Activated CD4-positive, alpha-beta T cell treated with anti-CD3 and anti-CD28 coated beads, Interleukin-2, amount 10 ng/mL, durations not matched to agents 24 days and 14 days (primary cell): ENCODE results near the gene IGSF9. TPM values are rescaled to one million over a fixed set of nuclear protein-coding genes. Genes with fewer than 3 reads are reported as not detected.
"Not testable (repeated sequence)": the region's sequence is repeated elsewhere in the genome, so short reads cannot be mapped to it uniquely, and the experiment has no call there.

Source experiments
- DNase-seq: peaks from one replicate; pipeline ENCODE4 v3.0.0; 2022
- H3K27ac Mint-ChIP-seq: one replicate; pipeline ENCODE4 v1.8.0; 2022; ENCODE audit warnings: mild to moderate bottlenecking, mixed read lengths
- H3K27me3 Mint-ChIP-seq: one replicate; pipeline ENCODE4 v1.8.0; 2022; ENCODE audit warnings: mixed read lengths
- H3K36me3 Mint-ChIP-seq: one replicate; pipeline ENCODE4 v1.8.0; 2022; ENCODE audit warnings: low read depth, mild to moderate bottlenecking, mixed read lengths
- H3K4me1 Mint-ChIP-seq: one replicate; pipeline ENCODE4 v1.8.0; 2021; ENCODE audit warnings: mixed read lengths
- H3K4me3 Mint-ChIP-seq: one replicate; pipeline ENCODE4 v1.8.0; 2022; ENCODE audit warnings: mild to moderate bottlenecking, moderate library complexity, mixed read lengths
- H3K9me3 Mint-ChIP-seq: one replicate; pipeline ENCODE4 v1.8.0; 2021; ENCODE audit warnings: mixed read lengths
- intact Hi-C: fragments of 100-400 bp; cut with micrococcal nuclease; formaldehyde crosslinking; loops from one replicate; pipeline ENCODE4 v1.15.1; 2023
- total RNA-seq: library from RNA; stranded (reverse); gene quantifications from 2 replicates; pipeline ENCODE4 v1.2.3, GENCODE V29; 2022

The IGSF9 gene
- total RNA-seq, 1 donor from 2014 or later, result not detected

DNA sequence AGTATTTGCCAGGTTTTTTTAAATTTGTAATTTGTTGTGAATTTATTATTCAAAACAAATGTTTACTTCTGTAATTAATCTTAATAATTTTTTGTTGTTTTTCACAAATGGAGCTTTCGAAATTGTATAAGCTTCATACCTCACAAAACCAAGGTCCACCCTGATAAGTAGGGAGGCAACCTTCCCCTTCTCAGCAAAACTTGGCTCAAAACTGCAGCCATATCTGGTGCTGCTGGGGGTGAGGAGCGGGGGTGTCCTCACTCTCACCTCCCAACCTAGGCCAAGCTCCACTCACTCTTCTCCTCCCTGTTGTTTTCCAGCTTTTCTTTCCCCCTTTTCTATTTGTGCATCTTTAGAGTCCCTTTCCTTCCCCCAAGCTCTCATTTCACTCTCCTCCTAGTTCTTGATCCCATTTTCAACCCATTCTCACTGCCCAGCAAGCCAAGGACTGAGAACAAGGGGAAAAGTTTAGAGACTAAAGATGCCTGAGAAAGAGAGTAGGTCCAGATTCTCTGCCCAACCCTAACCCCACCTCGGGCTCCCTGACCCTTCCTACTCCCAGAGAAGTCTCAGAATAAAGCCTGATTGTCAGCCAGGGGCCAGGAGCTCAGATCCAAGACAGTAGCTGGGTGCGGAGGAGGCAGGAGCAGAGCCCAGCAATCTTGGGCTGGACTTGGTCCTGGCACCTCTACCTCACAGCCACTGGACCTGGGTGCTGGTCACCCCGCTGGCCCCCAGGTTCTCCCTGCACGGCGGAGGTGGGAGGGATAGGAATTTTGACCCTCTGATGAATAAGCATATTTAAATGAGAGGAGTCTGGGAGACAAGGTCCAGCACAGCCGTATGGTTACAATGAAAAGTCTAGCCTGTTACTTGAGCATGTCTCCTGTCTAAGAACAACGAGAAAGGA, 37.1 kb downstream of the IGSF9 start:
- intact Hi-C loops, result no loop called here
- no peaks in the 10 kb centered on the region for H3K27me3 Mint-ChIP-seq
- no peaks in the 10 kb centered on the region for H3K9me3 Mint-ChIP-seq
- no peak overlapping the region for H3K4me3 Mint-ChIP-seq
- no peak overlapping the region for H3K27ac Mint-ChIP-seq
- peaks cover 3% of the 10 kb centered on the region for H3K36me3 Mint-ChIP-seq
- no peak for DNase-seq
- H3K4me1 Mint-ChIP-seq, result peaks cover 39% of the 10 kb centered on the region

DNA sequence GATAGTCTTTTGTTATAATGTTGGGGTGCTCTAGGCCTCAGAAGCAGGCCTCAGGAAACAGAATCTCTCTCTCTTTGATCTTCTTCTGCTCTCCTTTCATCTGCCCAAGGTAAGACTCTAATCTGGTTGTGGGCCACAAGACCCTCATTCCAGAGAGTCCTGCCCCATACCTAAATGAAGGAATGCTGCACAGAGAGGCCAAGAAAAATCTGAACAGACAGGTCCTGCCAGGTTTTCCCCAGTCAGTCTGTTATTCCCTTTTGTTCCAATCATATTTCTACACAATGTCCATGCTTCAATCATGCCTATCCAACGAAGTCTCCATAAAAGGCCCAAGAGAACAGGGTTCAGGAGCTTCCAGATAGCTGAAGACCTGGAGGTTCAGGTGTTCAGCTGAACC, 38.5 kb downstream of the IGSF9 start:
- H3K4me3 Mint-ChIP-seq, result no peak overlapping the region
- no peak overlapping the region for H3K27ac Mint-ChIP-seq
- H3K27me3 Mint-ChIP-seq, result no peaks in the 10 kb centered on the region
- intact Hi-C loops, result no loop called here
- H3K9me3 Mint-ChIP-seq, result no peaks in the 10 kb centered on the region
- H3K36me3 Mint-ChIP-seq, result peaks cover 3% of the 10 kb centered on the region
- no peak for DNase-seq
- H3K4me1 Mint-ChIP-seq, result peaks cover 33% of the 10 kb centered on the region

DNA sequence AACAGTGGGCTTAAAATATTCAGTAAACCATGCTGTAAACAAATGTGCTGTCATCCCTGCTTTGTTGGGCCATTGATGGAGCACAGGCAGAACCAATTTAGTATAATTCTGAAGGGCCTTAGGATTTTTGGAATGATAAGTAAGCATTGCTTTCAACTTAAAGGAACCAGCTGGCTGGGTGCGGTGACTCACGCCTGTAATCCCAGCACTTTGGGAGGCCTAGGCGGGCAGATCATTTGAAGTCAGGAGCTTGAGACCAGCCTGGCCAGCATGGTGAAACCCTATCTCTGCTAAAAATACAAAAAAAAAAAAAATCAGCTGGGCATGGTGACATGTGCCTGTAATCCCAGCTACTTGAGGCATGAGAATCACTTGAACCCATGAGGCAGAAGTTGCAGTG, 41.4 kb downstream of the IGSF9 start:
- H3K9me3 Mint-ChIP-seq, H3K4me1 Mint-ChIP-seq, DNase-seq, H3K27me3 Mint-ChIP-seq, H3K4me3 Mint-ChIP-seq, H3K27ac Mint-ChIP-seq, intact Hi-C loops, H3K36me3 Mint-ChIP-seq: not testable (repeated sequence)

DNA sequence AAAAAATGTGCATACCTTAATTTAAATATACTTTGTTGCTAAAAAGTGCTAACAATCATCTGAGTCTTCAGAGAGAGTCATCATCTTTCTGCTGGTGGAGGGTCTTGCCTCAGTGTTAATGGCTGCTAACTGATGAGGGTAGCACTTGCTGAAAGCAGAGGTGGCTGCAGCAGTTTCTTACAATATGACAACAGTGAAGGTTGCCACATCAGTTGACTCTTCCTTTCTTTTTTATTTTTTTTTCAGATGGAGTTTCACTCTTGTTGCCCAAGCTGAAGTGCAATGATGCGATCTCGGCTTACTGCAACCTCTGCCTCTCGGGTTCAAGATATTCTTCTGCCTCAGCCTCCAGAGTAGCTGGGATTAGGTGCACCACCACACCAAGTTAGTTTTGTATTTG, 42.9 kb downstream of the IGSF9 start:
- H3K9me3 Mint-ChIP-seq, result no peaks in the 10 kb centered on the region
- no peak overlapping the region for H3K27ac Mint-ChIP-seq
- DNase-seq, result no peak
- no peak overlapping the region for H3K4me3 Mint-ChIP-seq
- H3K4me1 Mint-ChIP-seq, result peaks cover 4% of the 10 kb centered on the region
- H3K36me3 Mint-ChIP-seq, result peaks cover 3% of the 10 kb centered on the region
- peaks cover 3% of the 10 kb centered on the region for H3K27me3 Mint-ChIP-seq
- intact Hi-C loops, result no loop called here

DNA sequence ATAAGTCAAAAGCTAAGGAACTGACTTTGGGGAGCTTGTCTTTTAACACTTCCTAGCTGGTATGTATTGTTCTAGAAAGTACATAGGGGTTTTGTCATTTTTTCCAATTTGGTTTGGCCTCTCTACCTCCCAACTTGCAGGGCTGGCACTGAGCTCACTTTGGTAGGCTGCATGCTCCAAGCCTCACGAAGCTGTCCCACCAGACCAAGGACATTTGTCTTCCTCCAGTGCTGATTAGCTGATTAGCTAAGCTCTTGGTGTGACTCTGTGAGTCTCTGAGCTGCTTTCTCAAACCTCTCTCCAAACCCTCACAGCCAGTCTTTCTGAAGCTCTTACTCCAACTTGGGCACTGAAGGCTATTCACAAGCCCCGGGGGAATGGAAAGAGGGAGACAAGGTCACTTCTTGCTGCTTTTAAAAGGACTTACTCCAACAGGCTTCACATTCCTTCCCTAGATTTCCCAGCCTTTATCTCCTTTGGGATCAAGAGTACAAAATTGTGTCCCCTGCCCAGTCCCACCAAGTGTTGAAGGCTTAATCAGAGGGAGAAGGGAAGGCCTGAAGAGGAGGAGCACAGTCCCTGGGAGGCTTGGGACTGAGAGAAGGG, 44.6 kb downstream of the IGSF9 start:
- no peaks in the 10 kb centered on the region for H3K9me3 Mint-ChIP-seq
- H3K27ac Mint-ChIP-seq, result no peak overlapping the region
- peaks cover 14% of the 10 kb centered on the region for H3K27me3 Mint-ChIP-seq
- intact Hi-C loops, result no loop called here
- H3K36me3 Mint-ChIP-seq, result peaks cover 3% of the 10 kb centered on the region
- no peak for DNase-seq
- H3K4me3 Mint-ChIP-seq, result no peak overlapping the region
- peaks cover 4% of the 10 kb centered on the region for H3K4me1 Mint-ChIP-seq

DNA sequence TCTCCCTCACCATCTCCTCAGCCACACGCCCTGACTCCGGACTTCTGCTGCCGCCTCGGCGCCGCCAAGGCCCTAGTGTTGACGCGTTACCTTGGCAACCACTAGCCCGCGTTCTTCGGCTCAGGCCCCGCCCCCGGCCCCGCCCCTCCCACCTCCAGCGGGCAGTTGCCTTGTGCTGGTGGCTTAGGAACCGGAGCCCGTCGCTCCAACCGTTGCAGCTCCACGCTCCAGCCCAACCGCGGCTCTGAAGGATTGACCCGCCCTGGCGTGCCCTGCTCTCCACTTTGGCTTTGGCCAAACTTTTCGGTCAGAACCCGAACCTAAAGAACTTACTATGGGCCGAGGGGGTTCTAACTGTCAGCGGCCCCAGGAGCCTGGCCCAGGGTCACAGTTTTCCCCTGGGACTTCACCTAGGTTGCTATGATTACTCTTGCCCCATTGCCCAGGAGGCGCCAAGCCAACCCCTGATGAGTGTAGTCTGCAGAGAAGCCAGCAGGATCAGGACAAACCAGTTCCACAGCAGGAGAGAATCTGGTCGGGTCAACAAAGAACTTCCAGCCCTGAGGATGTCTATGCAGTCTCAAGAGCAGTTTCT, 45.2 kb downstream of the IGSF9 start, which contains the start of gene CFAP45:
Gene CFAP45, minus strand, starts transcription at position 80 of the 595 bp plus-strand sequence. Its CDS starts 67 bp downstream, at position 13.
- peaks cover 3% of the 10 kb centered on the region for H3K36me3 Mint-ChIP-seq
- H3K4me1 Mint-ChIP-seq, result peaks cover 4% of the 10 kb centered on the region
- H3K4me3 Mint-ChIP-seq, result no peak within 1 kb of the TSS
- intact Hi-C loops, result no loop called here
- peak; percentile 68 for DNase-seq
- no peaks in the 10 kb centered on the region for H3K9me3 Mint-ChIP-seq
- H3K27me3 Mint-ChIP-seq, result peaks cover 19% of the 10 kb centered on the region
- peak within 1 kb of the TSS; percentile 38 for H3K27ac Mint-ChIP-seq

DNA sequence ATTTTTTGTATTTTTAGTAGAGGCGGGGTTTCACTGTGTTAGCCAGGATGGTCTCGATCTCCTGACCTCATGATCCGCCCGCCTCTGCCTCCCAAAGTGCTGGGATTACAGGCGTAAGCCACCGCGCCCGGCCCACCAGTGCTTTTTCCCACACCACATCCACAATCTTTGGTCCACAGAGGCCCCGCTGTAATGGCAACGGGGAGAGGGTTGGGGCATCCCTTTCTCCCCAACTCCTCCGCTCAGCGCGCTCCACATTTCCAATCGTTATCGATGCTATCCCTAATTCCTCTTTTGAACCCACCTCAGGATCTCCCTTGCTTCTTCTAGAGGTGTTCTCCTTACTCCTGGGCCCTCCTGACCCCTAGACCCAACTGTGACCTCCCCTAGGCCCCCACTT, 45.8 kb downstream of the IGSF9 start:
- Mint-ChIP-seq H3K27me3 (peaks cover 23% of the 10 kb centered on the region), H3K27ac (peak overlapping the region; percentile 38)
- intact Hi-C loops, DNase-seq, H3K36me3 Mint-ChIP-seq, H3K4me1 Mint-ChIP-seq, H3K4me3 Mint-ChIP-seq, H3K9me3 Mint-ChIP-seq: not testable (repeated sequence)

DNA sequence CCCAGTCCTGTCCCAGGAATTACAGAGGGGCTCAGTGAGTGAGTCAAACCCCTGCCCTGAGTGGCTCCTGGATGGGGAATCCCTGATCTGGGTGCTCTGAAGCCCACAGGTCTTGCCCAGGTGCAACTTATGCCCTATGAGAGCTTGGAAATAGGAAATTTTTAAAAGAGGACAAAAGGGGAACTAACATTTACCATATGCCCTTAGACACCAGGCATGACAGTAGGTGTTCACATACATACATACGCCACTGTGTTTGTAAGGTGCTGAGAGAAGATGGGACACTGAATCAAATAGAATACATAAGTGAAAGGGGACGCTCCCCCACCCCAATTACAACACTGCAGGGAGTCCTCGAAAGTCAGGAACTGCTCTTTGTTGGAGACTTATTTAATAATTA, 46.9 kb downstream of the IGSF9 start:
- Mint-ChIP-seq H3K27me3 (peaks cover 27% of the 10 kb centered on the region), H3K4me1 (peaks cover 4% of the 10 kb centered on the region), H3K36me3 (no peaks in the 10 kb centered on the region), H3K27ac (no peak overlapping the region), H3K9me3 (no peaks in the 10 kb centered on the region), H3K4me3 (no peak overlapping the region)
- intact Hi-C loops, result no loop called here
- no peak for DNase-seq

DNA sequence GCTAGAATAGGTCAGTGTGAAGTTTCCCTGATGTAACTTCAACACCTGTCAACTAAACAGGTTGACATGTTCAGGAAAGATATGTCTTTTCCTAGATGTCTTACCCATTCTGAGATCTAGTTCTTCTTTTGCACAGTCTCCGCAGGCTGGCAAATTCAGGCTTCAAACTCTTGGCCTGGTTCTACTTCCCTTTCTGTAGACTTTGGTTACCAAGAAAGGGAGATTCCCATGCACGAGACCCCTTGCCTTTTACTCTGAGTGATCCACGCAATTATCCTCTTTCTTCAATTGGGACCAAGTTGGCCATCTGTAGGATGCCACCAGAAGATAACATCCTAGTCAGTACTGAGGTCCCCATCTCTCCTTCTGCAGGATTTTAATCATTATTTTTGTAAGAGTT, 47.5 kb downstream of the IGSF9 start:
- peaks cover 30% of the 10 kb centered on the region for H3K27me3 Mint-ChIP-seq
- H3K4me3 Mint-ChIP-seq, result no peak overlapping the region
- intact Hi-C loops, result no loop called here
- no peaks in the 10 kb centered on the region for H3K9me3 Mint-ChIP-seq
- peaks cover 4% of the 10 kb centered on the region for H3K4me1 Mint-ChIP-seq
- DNase-seq, result no peak
- no peak overlapping the region for H3K27ac Mint-ChIP-seq
- no peaks in the 10 kb centered on the region for H3K36me3 Mint-ChIP-seq

DNA sequence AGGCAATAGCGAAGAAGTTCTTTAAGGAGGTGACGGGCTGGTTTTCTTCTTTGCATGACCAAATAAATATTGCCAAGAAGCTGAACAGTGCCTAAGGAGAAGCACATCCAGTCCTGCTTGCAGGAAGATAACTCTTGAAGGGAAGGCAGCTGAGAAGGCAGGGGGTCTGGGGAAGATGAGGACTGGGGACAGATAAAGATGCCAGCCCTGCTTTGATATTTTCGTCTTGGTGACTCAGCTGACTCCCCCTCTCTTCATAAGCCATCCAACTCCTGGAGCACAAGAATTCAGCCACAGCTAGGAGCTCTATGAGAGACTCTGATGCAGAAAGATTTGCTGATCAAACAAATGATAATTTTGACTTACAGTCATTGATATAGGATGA, 48.9 kb downstream of the IGSF9 start:
- no peaks in the 10 kb centered on the region for H3K36me3 Mint-ChIP-seq
- H3K4me1 Mint-ChIP-seq, result peaks cover 6% of the 10 kb centered on the region
- no peaks in the 10 kb centered on the region for H3K9me3 Mint-ChIP-seq
- no peak for DNase-seq
- no peak overlapping the region for H3K4me3 Mint-ChIP-seq
- H3K27ac Mint-ChIP-seq, result no peak overlapping the region
- H3K27me3 Mint-ChIP-seq, result peaks cover 32% of the 10 kb centered on the region
- intact Hi-C loops, result no loop called here

DNA sequence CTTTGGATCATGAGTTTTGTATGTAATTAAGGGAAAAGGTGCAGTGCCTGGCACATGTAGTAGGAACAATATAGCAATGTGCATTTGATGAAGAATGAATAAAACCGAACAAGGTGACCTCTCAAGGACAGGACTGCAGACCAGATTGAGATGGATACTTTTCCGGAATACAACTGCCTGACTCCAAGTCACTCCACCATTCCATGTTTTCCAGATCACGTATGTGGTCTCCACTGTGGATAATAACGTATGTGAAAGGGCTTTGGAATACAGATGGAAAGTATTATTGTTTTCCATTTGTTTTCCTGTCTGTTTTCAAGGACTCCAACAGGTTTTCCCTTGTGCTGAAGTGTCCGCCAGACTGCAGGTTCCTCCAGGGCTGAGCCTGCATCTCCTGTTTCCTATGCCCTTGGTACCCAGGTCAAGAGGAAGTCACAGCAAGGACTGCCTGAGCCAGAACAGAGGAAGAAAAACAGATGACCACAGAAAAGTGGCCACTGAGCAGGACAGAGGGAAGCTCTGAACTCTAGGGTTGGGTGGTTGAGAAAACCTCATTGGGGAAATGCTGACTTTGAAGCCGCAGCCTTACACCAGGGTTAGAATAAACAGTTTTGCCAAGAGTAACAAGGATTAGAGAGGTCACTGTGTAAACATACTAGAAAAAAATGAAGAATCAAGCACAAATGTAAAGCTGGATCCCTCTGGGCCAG, 49.4 kb downstream of the IGSF9 start:
- Mint-ChIP-seq H3K27ac (no peak overlapping the region), H3K9me3 (no peaks in the 10 kb centered on the region), H3K36me3 (no peaks in the 10 kb centered on the region), H3K27me3 (peaks cover 34% of the 10 kb centered on the region), H3K4me1 (peaks cover 8% of the 10 kb centered on the region), H3K4me3 (no peak overlapping the region)
- DNase-seq, result no peak
- intact Hi-C loops, result no loop called here

DNA sequence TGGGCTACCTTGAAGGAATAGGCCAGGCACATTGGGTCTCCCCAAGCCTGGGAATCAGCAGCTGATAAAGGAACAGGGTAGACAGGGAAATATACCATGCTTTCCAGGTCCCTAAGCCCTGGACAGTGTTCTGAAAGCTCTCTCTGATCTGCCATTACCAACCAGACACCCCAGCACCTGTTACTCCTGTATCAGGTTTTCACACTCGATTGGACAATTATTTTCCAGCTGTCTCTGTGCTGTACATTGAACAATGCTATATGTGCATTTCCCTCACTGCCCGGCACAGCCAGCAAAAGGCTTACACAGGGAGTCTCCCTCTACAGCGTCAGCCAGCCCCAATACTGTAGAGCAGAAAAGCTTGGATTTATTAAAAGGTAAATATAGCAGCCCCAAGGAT, 50.1 kb downstream of the IGSF9 start:
- H3K9me3 Mint-ChIP-seq, result no peaks in the 10 kb centered on the region

DNA sequence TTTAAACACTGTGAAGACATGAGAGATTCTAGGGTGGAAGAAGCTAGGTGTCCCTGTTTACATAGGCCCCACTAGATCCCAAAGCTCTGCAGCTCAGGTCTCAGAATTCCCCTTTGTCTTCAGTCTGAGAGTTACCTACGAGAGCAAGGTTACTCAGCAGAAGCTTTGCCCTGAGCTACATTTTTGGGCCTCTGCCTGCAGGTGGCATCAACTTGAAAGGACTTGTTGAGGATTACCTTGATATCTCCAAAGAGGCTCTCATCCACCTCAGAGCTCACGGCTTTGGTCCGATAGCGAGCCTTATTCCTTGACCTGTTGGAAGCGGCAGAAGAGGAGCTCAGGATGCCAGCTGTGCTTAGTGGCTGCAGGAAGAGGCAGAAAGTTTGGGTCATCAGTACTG, 52.5 kb downstream of the IGSF9 start:
- no peak overlapping the region for H3K27ac Mint-ChIP-seq
- no peak overlapping the region for H3K4me3 Mint-ChIP-seq
- H3K27me3 Mint-ChIP-seq, result peaks cover 31% of the 10 kb centered on the region
- no peaks in the 10 kb centered on the region for H3K9me3 Mint-ChIP-seq
- no peaks in the 10 kb centered on the region for H3K36me3 Mint-ChIP-seq
- intact Hi-C loops, result loop anchor here (5.0 kb wide), 1 partner anchor 41 kb away; no protein-coding TSS in a partner anchor
- peak; percentile 70 for DNase-seq
- H3K4me1 Mint-ChIP-seq, result peaks cover 13% of the 10 kb centered on the region

More for the DNA sequence above, 50.1 kb downstream of the IGSF9 start:
- Mint-ChIP-seq H3K4me1 (peaks cover 9% of the 10 kb centered on the region), H3K27me3 (peaks cover 34% of the 10 kb centered on the region), H3K27ac (no peak overlapping the region), H3K4me3 (no peak overlapping the region), H3K36me3 (no peaks in the 10 kb centered on the region)
- DNase-seq, result no peak
- intact Hi-C loops, result no loop called here
